ENCODE measurements around the gene NTSR1. TPM values are rescaled to one million over a fixed set of nuclear protein-coding genes. Genes with fewer than 3 reads are reported as not detected.

The NTSR1 gene
- polyA plus RNA-seq, 1 donor from 2014 or later, result 0.05 TPM

DNA sequence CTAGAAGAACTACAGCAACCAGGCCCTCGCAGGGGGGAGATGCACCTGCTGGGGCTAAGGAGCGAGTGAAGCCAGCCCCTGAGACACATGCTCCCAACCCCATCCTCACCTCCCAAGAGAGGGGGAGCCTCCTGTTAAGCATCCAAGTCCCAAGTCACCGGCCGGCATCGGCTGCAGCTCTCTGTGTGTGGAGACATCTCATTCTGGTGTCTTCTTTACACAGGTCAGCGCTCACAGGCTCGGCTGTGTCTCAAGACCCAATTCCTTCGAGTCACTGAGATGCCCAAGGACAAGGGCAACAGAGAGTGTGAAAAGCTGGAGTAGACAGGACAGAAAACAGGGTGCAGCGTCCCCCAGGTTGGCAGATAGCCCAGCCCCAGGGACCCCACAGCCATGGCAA is 66.6 kb downstream of the NTSR1 start:
- Histone ChIP-seq H3K79me2 (replicated peaks; ENCODE audit: insufficient read depth, low read length) (no peaks in the 10 kb centered on the region), H3K4me3 (ENCODE audit: low read length) (no peak overlapping the region), H3K27me3 (ENCODE audit: insufficient read depth, low read depth, low read length) (no peaks in the 10 kb centered on the region), H4K20me1 (ENCODE audit: insufficient read depth) (no peaks in the 10 kb centered on the region), H3K4me2 (ENCODE audit: low read length) (no peak overlapping the region), H3K9me2 (ENCODE audit: insufficient read depth, low read length) (no peaks in the 10 kb centered on the region), H3K27ac (ENCODE audit: low read length) (no peak overlapping the region), H3K9me3 (ENCODE audit: low read length) (no peaks in the 10 kb centered on the region), H3K36me3 (ENCODE audit: insufficient read depth, low read length) (no peaks in the 10 kb centered on the region), H3K9ac (ENCODE audit: low read length) (no peak overlapping the region), H3F3A (ENCODE audit: insufficient read depth, low read length, poor library complexity, severe bottlenecking) (no peaks in the 10 kb centered on the region), H2AFZ (ENCODE audit: low read depth, low read length) (no peak overlapping the region)
- TF ChIP-seq, protein P1, sequence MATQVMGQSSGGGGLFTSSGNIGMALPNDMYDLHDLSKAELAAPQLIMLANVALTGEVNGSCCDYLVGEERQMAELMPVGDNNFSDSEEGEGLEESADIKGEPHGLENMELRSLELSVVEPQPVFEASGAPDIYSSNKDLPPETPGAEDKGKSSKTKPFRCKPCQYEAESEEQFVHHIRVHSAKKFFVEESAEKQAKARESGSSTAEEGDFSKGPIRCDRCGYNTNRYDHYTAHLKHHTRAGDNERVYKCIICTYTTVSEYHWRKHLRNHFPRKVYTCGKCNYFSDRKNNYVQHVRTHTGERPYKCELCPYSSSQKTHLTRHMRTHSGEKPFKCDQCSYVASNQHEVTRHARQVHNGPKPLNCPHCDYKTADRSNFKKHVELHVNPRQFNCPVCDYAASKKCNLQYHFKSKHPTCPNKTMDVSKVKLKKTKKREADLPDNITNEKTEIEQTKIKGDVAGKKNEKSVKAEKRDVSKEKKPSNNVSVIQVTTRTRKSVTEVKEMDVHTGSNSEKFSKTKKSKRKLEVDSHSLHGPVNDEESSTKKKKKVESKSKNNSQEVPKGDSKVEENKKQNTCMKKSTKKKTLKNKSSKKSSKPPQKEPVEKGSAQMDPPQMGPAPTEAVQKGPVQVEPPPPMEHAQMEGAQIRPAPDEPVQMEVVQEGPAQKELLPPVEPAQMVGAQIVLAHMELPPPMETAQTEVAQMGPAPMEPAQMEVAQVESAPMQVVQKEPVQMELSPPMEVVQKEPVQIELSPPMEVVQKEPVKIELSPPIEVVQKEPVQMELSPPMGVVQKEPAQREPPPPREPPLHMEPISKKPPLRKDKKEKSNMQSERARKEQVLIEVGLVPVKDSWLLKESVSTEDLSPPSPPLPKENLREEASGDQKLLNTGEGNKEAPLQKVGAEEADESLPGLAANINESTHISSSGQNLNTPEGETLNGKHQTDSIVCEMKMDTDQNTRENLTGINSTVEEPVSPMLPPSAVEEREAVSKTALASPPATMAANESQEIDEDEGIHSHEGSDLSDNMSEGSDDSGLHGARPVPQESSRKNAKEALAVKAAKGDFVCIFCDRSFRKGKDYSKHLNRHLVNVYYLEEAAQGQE (IDR thresholded peaks at IDR 0.05; ENCODE audit: borderline replicate concordance), result no peak
- TF ChIP-seq RAD21 (conservative IDR thresholded peaks at IDR 0.05) (no peak), EZH2 (IDR thresholded peaks at IDR 0.05; ENCODE audit: borderline replicate concordance, insufficient read depth, low read length, poor library complexity, severe bottlenecking) (no peak), POLR2AphosphoS5 (IDR thresholded peaks at IDR 0.05) (no peak), TAF1 (IDR thresholded peaks at IDR 0.05; ENCODE audit: low read depth) (no peak), MXI1 (conservative IDR thresholded peaks at IDR 0.05; ENCODE audit: poor library complexity, severe bottlenecking) (no peak), SMC3 (conservative IDR thresholded peaks at IDR 0.05; ENCODE audit: poor library complexity) (no peak), EP300 (conservative IDR thresholded peaks at IDR 0.05; ENCODE audit: poor library complexity, severe bottlenecking) (no peak)
- TF ChIP-seq, protein P2, sequence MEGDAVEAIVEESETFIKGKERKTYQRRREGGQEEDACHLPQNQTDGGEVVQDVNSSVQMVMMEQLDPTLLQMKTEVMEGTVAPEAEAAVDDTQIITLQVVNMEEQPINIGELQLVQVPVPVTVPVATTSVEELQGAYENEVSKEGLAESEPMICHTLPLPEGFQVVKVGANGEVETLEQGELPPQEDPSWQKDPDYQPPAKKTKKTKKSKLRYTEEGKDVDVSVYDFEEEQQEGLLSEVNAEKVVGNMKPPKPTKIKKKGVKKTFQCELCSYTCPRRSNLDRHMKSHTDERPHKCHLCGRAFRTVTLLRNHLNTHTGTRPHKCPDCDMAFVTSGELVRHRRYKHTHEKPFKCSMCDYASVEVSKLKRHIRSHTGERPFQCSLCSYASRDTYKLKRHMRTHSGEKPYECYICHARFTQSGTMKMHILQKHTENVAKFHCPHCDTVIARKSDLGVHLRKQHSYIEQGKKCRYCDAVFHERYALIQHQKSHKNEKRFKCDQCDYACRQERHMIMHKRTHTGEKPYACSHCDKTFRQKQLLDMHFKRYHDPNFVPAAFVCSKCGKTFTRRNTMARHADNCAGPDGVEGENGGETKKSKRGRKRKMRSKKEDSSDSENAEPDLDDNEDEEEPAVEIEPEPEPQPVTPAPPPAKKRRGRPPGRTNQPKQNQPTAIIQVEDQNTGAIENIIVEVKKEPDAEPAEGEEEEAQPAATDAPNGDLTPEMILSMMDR (IDR thresholded peaks at IDR 0.05; ENCODE audit: poor library complexity, severe bottlenecking), result no peak

DNA sequence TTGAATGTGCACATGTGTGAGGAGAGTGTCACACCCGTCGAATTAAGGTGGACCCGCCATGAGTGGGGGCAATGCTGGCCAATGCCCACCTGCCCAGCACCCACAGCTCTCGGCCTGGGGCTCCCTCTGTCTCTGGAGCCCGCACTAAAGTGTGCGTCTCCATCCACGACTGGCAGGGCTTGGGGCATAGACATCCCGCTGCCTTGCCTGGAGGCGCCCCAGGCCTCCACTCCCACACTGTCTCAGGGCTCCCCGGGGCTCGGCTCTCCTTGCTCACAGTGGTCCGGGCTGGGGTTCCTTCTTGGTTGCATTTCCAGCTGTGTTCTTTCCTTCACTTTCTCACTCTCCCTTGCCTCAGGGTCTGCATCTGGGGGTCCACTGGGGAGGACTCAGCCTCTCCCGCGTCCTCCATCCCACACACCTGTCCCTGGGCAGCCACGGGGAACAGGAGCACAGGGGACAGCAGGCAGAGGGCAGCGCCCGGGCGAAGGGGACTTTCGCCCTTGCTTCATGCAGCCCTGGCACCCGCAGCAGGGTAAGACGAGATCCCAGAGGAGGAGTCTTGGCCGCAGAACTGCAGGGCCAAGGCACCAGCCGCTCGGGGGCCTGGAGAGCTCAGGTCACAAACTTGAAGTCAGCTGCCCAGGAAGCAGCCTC is 67.5 kb downstream of the NTSR1 start:
- no peaks in the 10 kb centered on the region for H3F3A ChIP-seq (ENCODE audit: insufficient read depth, low read length, poor library complexity, severe bottlenecking)
- no peaks in the 10 kb centered on the region for H3K79me2 ChIP-seq (replicated peaks; ENCODE audit: insufficient read depth, low read length)
- H3K27ac ChIP-seq (ENCODE audit: low read length), result no peak overlapping the region
- H3K9me2 ChIP-seq (ENCODE audit: insufficient read depth, low read length), result no peaks in the 10 kb centered on the region
- H3K4me2 ChIP-seq (ENCODE audit: low read length), result no peak overlapping the region
- no peak for TF ChIP-seq EP300 (conservative IDR thresholded peaks at IDR 0.05; ENCODE audit: poor library complexity, severe bottlenecking)
- no peak for TF ChIP-seq MXI1 (conservative IDR thresholded peaks at IDR 0.05; ENCODE audit: poor library complexity, severe bottlenecking)
- TF ChIP-seq SMC3 (conservative IDR thresholded peaks at IDR 0.05; ENCODE audit: poor library complexity), result no peak
- TF ChIP-seq EZH2 (IDR thresholded peaks at IDR 0.05; ENCODE audit: borderline replicate concordance, insufficient read depth, low read length, poor library complexity, severe bottlenecking), result no peak
- TF ChIP-seq, protein P2 (IDR thresholded peaks at IDR 0.05; ENCODE audit: poor library complexity, severe bottlenecking), result no peak
- TF ChIP-seq POLR2AphosphoS5 (IDR thresholded peaks at IDR 0.05), result no peak
- TF ChIP-seq RAD21 (conservative IDR thresholded peaks at IDR 0.05), result no peak
- TF ChIP-seq, protein P1 (IDR thresholded peaks at IDR 0.05; ENCODE audit: borderline replicate concordance), result no peak
- TF ChIP-seq TAF1 (IDR thresholded peaks at IDR 0.05; ENCODE audit: low read depth), result no peak
- no peaks in the 10 kb centered on the region for H4K20me1 ChIP-seq (ENCODE audit: insufficient read depth)
- no peak overlapping the region for H2AFZ ChIP-seq (ENCODE audit: low read depth, low read length)
- H3K27me3 ChIP-seq (ENCODE audit: insufficient read depth, low read depth, low read length), result no peaks in the 10 kb centered on the region
- no peaks in the 10 kb centered on the region for H3K9me3 ChIP-seq (ENCODE audit: low read length)
- H3K36me3 ChIP-seq (ENCODE audit: insufficient read depth, low read length), result no peaks in the 10 kb centered on the region
- H3K9ac ChIP-seq (ENCODE audit: low read length), result no peak overlapping the region
- no peak overlapping the region for H3K4me3 ChIP-seq (ENCODE audit: low read length)

Data from neural cell (in vitro differentiated cells).